SH-SY5Y (cell line): ENCODE results near the gene UBQLN1.

ENCODE experiments used
- GATA2 ChIP-seq: IDR thresholded peaks from 2 replicates; pipeline ENCODE4 v1.6.1; 2011; ENCODE audit warnings: mild to moderate bottlenecking, low read depth, low read length
- GATA3 ChIP-seq: IDR thresholded peaks from 2 replicates; pipeline ENCODE4 v1.6.1; 2011; ENCODE audit warnings: low read depth, mild to moderate bottlenecking, low read length, moderate library complexity

The UBQLN1 gene

DNA sequence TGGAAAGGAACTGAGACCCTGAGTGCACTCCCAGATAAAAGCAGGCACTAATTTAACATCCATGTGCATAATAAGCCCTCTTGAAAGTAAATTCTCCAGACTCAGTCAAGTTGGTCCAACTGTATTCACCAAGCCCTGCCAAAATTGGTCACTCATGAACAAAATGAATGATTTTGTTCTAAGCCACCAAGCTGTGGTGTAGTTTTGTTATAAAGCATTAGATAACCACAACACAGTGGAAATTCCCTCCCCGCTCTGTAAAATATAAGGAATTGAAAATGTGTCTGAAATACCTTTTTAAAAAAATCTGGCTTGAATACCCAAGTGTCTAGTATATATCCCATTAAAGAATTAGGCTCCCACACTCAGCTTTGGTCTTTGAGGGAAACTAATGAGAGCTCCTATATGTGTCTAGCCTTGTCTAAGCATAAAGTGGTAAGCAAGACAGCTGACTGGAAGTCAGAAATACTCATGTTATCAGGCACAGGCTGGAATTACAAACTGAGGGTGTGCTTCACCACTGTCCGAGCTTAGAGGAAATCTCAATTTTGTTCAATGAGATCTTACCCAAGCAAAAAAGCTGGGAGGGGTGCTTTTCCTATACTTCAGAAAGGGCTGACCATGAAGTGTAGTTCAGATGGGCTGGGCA lies 51.6 kb downstream of the UBQLN1 start:
- TF ChIP-seq GATA2: no peak
- no peak for TF ChIP-seq GATA3

DNA sequence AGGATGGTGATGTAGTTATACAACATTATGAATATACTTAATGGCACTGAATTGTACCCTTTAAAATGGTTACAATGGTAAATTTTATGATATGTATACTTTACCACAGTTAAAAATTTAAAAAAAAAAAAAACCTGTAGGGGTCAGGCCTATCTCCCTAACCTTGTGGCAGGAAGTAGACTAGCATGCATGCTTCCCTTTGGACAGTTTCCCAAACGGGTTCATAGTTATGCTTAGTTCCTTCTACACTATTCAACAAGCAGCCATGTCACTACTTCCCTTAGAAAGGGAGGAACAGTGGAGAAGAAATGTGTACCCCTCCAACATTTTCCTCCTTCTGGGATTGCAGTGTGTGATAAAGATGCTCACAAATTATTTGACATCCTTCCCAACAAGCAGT lies 52.3 kb downstream of the UBQLN1 start:
- TF ChIP-seq GATA2 (no peak), GATA3 (no peak)

DNA sequence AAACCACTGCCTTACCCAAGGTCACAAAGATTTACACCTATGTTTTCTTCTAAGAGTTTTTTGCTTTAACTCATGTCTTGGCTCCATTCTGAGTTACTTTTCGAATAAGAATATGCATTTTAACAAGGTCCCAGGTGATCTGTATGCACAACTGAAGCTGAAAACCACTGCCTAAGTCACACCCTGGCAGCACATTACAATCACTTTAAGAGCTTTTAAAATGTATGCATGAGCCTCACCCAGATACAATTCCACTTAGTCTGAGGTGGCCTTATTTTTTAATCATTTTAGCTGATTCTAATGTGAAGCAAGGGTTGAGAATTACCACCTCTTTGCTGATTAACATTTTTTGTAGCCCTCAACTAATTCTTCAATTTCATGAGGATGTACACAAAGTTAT lies 55.3 kb downstream of the UBQLN1 start:
- TF ChIP-seq GATA3: no peak
- TF ChIP-seq GATA2: no peak

DNA sequence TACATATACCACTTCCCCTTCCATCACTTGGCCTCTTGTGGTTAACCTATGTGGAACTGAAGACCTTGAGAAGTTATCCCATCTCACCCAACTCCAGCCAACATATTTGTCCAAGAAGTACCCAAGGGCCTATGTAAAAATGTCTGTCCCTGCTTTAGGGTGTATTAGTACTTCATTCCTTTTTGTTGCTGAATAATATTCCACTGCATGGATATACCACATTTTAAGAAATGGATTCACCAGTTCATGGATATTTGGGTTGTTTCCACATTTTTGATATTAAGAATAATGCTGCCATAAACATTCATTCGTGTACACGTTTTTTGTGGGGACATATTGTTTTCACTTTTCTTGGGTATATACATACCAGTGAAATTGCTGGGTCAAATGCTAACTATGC lies 56.2 kb downstream of the UBQLN1 start:
- TF ChIP-seq GATA2 (no peak), GATA3 (no peak)

DNA sequence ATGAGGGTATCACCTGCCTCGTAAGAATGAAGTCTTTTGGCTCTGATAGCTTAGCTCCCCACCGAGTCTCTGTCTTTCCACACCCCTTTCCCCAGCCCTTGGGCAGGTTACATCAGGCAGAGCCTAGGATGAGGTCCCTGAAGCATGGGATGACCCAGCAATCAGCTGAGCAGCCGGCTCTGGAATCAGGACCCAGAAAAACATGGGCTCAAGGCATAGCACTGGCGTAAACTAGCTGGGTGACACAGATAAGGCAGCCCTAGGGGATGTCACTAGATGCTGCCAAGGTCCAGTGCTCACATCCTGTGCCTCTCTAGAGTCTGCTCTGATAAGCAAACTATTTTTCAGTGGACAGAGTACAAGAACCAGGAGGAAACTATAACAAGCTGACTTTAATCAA lies 58.2 kb downstream of the UBQLN1 start:
- TF ChIP-seq GATA3 (no peak), GATA2 (peak; percentile 75)

DNA sequence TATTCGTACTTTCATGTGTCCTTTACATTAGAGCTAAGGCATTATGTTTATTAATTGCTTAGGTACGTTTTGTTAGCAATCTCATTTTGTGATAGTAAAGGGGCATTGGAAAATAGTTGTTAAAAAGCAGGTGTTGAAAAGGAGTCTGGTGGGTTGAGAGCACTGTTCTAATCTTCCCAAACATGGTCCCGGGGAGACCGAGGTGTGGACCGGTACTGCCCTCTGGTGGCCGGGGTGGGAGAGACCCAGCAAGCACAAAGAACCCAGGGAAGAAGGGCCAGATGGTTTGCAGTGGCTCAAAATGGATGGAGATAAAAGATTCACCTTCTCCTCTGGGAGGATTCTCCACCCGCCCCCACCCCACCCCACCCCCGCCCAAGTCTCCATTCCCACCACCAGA lies 58.7 kb downstream of the UBQLN1 start:
- TF ChIP-seq GATA3 (no peak), GATA2 (no peak)

DNA sequence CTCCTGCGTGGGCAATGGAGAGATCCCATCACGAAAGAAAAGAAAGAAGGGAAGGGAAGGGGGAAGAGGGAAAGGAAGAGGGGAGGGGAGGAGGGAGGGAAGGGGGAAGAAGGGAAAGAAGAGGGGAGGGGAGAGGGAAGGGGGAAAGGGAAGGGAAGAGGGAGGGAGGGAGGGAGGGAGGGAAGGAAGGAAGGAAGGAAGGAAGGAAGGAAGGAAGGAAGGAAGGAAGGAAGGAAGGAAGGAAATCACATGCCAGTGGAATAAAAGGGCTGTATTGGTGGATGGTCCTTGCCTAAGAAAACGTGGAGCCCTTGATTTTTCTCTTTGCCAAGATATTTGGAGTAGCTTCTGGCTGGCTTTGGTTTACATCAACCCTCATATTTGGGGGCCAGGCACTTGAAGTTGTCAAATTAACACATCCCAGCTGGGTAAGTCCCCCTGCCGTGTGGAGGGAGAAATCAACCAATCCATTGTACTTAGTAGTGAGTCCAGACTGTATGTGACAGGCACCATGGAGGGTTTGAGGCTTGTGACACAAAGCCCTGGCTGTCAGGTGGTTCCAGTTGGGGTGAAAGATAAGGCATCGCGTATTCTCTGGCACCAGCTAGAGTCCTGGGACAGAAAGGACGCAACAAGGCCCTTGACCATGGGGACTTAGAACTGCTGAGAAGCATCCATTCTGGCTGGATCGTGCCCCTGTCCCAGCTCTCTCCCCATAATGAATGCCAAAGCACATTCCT lies 61.1 kb downstream of the UBQLN1 start:
- TF ChIP-seq GATA3: no peak

DNA sequence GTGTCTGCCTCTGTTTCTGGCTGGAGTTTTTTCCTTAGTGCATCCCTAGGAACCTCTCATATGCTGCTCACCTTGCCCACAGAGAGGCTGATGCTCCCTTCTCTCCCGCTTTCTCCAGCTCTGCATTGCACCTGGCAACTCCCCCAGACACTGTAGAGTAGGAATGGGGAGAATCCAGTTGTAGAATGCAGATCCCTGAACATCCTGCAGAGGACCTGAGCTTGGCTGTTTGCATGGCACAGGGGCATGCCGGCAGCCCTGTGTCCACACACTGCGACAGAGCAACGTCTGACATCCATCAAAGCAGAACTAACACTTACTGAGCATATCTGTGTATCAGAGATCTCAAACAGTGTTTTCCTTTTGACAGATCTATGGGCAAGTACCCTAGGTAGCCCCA lies 65.0 kb downstream of the UBQLN1 start:
- TF ChIP-seq GATA2: no peak
- no peak for TF ChIP-seq GATA3

DNA sequence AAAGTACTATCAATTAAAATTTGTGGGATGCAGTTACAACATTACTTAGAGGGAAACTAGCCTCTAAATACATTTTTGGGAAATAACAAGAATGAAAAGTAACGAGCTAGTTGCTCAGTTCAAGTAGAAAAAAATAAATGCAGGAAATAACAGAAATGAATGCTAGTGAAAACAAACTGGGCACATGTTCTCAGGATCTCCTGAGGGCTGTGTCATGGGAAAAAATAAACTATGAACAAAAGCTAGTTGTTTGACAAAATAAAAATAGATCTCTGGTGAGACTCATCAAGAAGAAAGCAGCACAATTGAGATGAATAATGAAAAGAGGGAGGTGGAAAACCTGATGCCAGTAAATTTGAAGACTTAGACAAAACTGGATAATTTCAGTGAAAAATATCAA lies 68.5 kb downstream of the UBQLN1 start:
- no peak for TF ChIP-seq GATA3
- no peak for TF ChIP-seq GATA2

DNA sequence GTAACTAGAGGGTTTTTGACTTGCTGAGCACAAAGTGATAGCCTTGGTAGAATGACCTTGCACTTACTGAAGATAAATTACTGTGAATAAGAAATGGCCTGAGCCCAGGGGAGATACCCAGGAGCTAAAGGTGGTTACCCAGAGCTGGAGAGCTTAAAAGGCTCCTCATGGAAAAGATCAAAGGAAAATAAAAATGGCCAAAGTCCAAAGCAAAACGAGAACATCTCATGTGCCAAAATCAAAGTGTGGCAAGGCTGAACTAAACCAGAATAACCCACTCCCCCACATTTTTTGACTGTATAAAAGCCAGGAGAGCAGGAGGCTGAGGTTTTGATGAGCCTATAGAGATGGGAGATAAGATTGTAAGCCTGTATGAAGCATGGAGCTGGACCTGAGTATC lies 70.4 kb downstream of the UBQLN1 start:
- TF ChIP-seq GATA2: no peak
- no peak for TF ChIP-seq GATA3

DNA sequence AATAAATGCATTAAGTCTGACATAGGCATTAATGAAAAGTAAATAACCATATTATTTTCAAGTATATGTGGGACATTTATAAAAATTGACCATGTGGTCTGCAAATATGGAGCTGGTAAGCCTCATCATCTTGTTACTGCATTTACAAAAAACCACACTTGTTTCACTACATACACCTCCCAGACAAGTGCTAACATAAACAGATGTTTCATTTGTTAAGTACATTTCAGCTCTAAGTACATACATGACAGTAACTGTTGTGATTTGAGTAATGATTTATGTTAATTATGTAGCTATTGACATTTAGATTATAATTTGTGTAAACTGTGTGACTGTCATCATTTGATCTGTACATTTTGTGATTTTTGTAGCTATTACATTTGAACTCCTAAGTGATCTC lies 70.9 kb downstream of the UBQLN1 start:
- TF ChIP-seq GATA3 (no peak), GATA2 (no peak)

DNA sequence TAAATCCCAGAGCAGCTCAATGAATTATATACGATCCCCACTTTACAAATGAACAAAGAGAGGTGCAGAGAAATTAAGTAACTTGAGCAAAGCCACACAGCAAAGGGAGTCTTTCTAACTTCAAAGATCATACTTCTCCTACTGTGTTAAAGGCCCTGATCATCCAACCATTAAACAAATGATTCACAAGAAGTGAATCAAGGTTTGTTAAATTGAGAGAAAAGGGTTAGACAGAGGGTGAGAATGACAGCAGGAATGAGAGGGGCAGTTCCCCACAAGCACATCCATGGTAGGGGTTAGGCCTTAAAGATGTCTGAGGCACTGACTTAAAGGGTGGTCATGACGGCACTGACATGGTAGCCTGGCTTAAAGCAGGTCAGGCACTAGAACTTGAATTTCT lies 74.1 kb downstream of the UBQLN1 start:
- no peak for TF ChIP-seq GATA3
- no peak for TF ChIP-seq GATA2

DNA sequence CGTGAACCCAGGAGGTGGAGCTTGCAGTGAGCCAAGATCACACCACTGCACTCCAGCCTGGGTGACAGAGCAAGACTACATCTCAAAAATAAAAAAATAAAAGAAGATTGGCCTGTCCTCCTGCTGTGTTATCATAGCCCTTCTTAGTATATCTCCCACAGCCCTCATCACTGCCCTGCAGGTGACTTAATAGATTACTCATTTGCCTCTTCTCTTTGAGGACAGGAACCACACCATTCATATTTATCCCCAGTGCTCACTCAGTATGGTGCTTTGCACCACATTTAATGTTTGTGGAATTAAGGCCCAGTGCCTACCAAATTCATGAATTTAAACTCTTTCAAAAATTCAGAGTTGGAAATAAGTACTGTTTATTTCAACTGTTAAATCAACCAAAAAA lies 74.5 kb downstream of the UBQLN1 start:
- TF ChIP-seq GATA2 (no peak), GATA3 (no peak)

DNA sequence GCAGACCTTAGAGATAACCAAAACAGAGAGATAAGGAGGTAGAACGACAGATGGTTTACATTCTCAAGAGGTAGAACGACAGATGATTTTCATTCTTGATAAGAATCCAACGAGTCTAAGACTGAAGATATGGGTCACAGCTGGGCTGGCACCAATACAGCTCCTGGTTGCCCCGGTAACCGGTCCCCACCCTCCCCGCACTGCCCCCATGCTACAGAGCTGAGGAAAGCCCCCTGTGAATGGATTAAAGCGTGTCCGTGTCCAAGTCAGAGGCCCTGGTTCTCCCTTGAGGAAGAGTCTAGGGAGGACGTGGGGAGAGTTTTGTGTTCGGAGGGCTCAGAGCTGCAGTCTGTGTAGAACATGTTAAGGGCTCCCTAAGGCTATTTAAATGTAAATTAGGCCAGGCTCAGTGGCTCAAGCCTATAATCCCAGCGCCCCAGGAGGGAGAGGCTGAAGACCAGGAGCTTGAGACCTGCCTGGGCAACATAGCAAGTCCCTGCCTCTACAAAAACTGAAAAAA lies 76.8 kb downstream of the UBQLN1 start:
- no peak for TF ChIP-seq GATA3
- no peak for TF ChIP-seq GATA2

DNA sequence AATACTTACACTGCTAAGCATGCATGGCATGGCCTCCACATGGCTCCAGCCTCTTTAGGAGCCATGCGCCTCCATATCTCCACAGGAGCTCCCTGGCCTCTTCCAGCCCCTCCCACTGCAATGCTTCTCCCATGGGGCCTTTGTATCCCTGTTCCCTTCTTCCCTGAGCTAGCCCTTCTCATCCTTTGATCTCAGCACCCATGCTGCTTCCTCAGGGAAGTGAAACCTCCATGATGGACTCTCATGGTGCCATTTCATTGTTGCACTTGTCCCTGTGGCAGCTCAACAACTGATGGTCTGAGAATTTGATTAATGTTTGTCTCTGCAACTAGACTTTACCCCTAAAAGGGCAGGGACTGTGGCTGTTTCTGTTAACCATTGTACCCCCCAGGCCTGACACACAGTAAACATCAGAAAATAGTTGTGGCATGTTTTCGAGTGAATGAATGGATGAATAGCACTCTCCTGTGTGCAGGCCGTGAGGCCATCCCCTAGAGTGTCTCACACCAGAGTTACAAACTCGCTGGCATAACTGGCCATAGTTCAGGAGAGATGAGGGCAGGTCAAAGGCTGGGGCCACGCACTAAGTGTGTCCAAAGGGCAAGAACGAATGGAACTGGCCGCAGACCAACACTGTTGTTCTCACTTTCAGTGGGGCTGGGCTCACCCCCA lies 78.2 kb downstream of the UBQLN1 start:
- TF ChIP-seq GATA2 (no peak), GATA3 (no peak)

DNA sequence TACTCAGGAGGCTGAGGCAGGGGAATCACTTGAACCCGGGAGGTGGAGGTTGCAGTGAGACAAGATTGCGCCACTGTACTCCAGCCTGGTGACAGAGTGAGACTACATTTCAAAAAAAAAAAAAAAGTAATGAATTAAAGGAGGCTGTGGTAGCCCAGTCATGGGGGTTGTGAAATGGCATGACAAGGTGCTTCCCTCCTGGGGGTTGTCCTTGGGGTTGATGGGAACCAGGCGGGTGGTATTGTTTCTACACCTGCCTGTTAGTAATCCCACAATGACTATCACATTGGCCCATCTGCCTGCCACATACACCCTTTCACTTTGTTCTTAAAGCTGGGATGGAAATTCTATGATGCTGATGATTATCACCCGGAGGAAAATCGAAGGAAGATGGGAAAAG lies 79.2 kb downstream of the UBQLN1 start:
- no peak for TF ChIP-seq GATA3
- no peak for TF ChIP-seq GATA2
